GM21723 (cell line): ENCODE data around the gene EIF3F.
"Not testable (repeated sequence)": the region's sequence is repeated elsewhere in the genome, so short reads cannot be mapped to it uniquely, and the experiment has no call there.

Experiments
- ATAC-seq: cut with Tn5 transposase; IDR thresholded peaks from one replicate; pipeline ENCODE4 v1.9.1; 2021; ENCODE audit warnings: mild to moderate bottlenecking, moderate library complexity; ENCODE audit not compliant: unreplicated experiment

The EIF3F gene

GRCh38 chr11:7983832-7984590 lies 3.1 kb upstream of the EIF3F start:
- ATAC-seq: no peak

GRCh38 chr11:7987560-7987883 lies 385 bp downstream of the EIF3F start:
- ATAC-seq: not testable (repeated sequence)

GRCh38 chr11:7994581-7995278 lies 7.6 kb downstream of the EIF3F start:
- ATAC-seq: no peak

- ATAC-seq: no peak
Measured at GRCh38 chr11:7999795-8000194, 12.7 kb downstream of the EIF3F start.

GRCh38 chr11:8000390-8000789 lies 13.3 kb downstream of the EIF3F start:
- no peak for ATAC-seq

- no peak for ATAC-seq
Measured at GRCh38 chr11:8002676-8003075, 15.5 kb downstream of the EIF3F start.

GRCh38 chr11:8003187-8003586 lies 16.1 kb downstream of the EIF3F start:
- ATAC-seq: no peak

- no peak for ATAC-seq
Measured at GRCh38 chr11:8004008-8004407, 16.9 kb downstream of the EIF3F start.

GRCh38 chr11:8005556-8005955 lies 18.4 kb downstream of the EIF3F start:
- ATAC-seq: no peak

GRCh38 chr11:8006349-8006977 lies 19.3 kb downstream of the EIF3F start:
- peak; percentile 80 for ATAC-seq

- ATAC-seq: no peak
Measured at GRCh38 chr11:8008212-8008611, 21.1 kb downstream of the EIF3F start.

- ATAC-seq: no peak
Measured at GRCh38 chr11:8009856-8010255, 22.7 kb downstream of the EIF3F start.

- no peak for ATAC-seq
Measured at GRCh38 chr11:8011371-8011770, 24.2 kb downstream of the EIF3F start.

- ATAC-seq: no peak
Measured at GRCh38 chr11:8011981-8012444, 24.9 kb downstream of the EIF3F start.

GRCh38 chr11:8013833-8014232 lies 26.7 kb downstream of the EIF3F start:
- no peak for ATAC-seq

GRCh38 chr11:8015753-8016239 lies 28.7 kb downstream of the EIF3F start:
- no peak for ATAC-seq

GRCh38 chr11:8016440-8016839 lies 29.3 kb downstream of the EIF3F start:
- no peak for ATAC-seq

GRCh38 chr11:8017071-8017470 lies 29.9 kb downstream of the EIF3F start:
- no peak for ATAC-seq

- ATAC-seq: no peak
Measured at GRCh38 chr11:8017894-8018483, 30.9 kb downstream of the EIF3F start.

GRCh38 chr11:8018484-8019313 lies 31.6 kb downstream of the EIF3F start:
- no peak for ATAC-seq
